ENCODE results near the gene MAST2.
"Not testable (repeated sequence)": the region's sequence is repeated elsewhere in the genome, so short reads cannot be mapped to it uniquely, and the experiment has no call there.

The MAST2 gene

GRCh38 chr1:45943185-45943584, 139.8 kb downstream of the MAST2 start:
- Histone ChIP-seq H3K27me3 (no peaks in the 10 kb centered on the region), H3K9me3 (no peaks in the 10 kb centered on the region), H3K36me3 (no peaks in the 10 kb centered on the region), H3K27ac (no peak overlapping the region), H3K4me1 (ENCODE audit: control insufficient read depth in 1 of 2, insufficient read depth in 1 of 2, low read depth in 1 of 2, low read length in 1 of 2) (no peaks in the 10 kb centered on the region), H3K4me3 (ENCODE audit: low read depth in 1 of 2, low read length in 1 of 2) (no peak overlapping the region)
- TF ChIP-seq, protein P1, sequence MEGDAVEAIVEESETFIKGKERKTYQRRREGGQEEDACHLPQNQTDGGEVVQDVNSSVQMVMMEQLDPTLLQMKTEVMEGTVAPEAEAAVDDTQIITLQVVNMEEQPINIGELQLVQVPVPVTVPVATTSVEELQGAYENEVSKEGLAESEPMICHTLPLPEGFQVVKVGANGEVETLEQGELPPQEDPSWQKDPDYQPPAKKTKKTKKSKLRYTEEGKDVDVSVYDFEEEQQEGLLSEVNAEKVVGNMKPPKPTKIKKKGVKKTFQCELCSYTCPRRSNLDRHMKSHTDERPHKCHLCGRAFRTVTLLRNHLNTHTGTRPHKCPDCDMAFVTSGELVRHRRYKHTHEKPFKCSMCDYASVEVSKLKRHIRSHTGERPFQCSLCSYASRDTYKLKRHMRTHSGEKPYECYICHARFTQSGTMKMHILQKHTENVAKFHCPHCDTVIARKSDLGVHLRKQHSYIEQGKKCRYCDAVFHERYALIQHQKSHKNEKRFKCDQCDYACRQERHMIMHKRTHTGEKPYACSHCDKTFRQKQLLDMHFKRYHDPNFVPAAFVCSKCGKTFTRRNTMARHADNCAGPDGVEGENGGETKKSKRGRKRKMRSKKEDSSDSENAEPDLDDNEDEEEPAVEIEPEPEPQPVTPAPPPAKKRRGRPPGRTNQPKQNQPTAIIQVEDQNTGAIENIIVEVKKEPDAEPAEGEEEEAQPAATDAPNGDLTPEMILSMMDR (IDR thresholded peaks at IDR 0.05): no peak

GRCh38 chr1:45945426-45945825, 142.0 kb downstream of the MAST2 start:
- Histone ChIP-seq H3K4me3 (ENCODE audit: low read depth in 1 of 2, low read length in 1 of 2) (no peak overlapping the region), H3K27ac (no peak overlapping the region), H3K36me3 (no peaks in the 10 kb centered on the region), H3K4me1 (ENCODE audit: control insufficient read depth in 1 of 2, insufficient read depth in 1 of 2, low read depth in 1 of 2, low read length in 1 of 2) (no peaks in the 10 kb centered on the region), H3K27me3 (no peaks in the 10 kb centered on the region), H3K9me3 (no peaks in the 10 kb centered on the region)
- TF ChIP-seq, protein P1 (IDR thresholded peaks at IDR 0.05): no peak

- H3K27me3 ChIP-seq; H3K27ac ChIP-seq; H3K4me1 ChIP-seq (ENCODE audit: control insufficient read depth in 1 of 2, insufficient read depth in 1 of 2, low read depth in 1 of 2, low read length in 1 of 2); H3K9me3 ChIP-seq; H3K4me3 ChIP-seq (ENCODE audit: low read depth in 1 of 2, low read length in 1 of 2); H3K36me3 ChIP-seq: not testable (repeated sequence)
Observed at GRCh38 chr1:45949462-45949861, 146.1 kb downstream of the MAST2 start.

DNA sequence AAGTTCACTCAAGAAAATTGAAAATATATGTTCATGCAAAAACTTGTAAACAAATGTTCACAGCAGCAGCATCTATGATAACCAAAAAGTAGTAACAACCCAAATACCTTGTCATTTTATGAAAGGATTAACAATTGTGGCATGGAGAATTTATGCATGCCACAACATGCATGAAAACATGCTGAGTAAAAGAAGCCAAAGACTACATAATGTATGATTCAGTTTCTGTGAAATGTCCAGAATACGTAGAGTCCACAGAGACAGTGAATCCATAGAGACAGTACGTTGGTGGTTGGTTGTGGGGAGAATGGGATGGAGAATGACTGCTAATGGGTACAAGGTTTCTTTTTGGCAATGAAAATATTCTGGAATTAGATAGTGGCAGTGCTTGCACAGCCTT, 148.7 kb downstream of the MAST2 start:
- H3K9me3 ChIP-seq: no peaks in the 10 kb centered on the region
- H3K27me3 ChIP-seq: no peaks in the 10 kb centered on the region
- H3K27ac ChIP-seq: no peak overlapping the region
- TF ChIP-seq, protein P1 (IDR thresholded peaks at IDR 0.05): no peak
- no peak overlapping the region for H3K4me3 ChIP-seq (ENCODE audit: low read depth in 1 of 2, low read length in 1 of 2)
- no peaks in the 10 kb centered on the region for H3K4me1 ChIP-seq (ENCODE audit: control insufficient read depth in 1 of 2, insufficient read depth in 1 of 2, low read depth in 1 of 2, low read length in 1 of 2)
- no peaks in the 10 kb centered on the region for H3K36me3 ChIP-seq

- Histone ChIP-seq H3K9me3 (no peaks in the 10 kb centered on the region), H3K27ac (no peak overlapping the region), H3K27me3 (no peaks in the 10 kb centered on the region), H3K4me1 (ENCODE audit: control insufficient read depth in 1 of 2, insufficient read depth in 1 of 2, low read depth in 1 of 2, low read length in 1 of 2) (no peaks in the 10 kb centered on the region), H3K4me3 (ENCODE audit: low read depth in 1 of 2, low read length in 1 of 2) (no peak overlapping the region), H3K36me3 (no peaks in the 10 kb centered on the region)
- TF ChIP-seq, protein P1 (IDR thresholded peaks at IDR 0.05): no peak
Observed at GRCh38 chr1:45953934-45954847, 150.8 kb downstream of the MAST2 start.

GRCh38 chr1:45957684-45958083, 154.3 kb downstream of the MAST2 start:
- Histone ChIP-seq H3K4me3 (ENCODE audit: low read depth in 1 of 2, low read length in 1 of 2) (no peak overlapping the region), H3K36me3 (peaks cover 10% of the 10 kb centered on the region), H3K27ac (no peak overlapping the region), H3K9me3 (no peaks in the 10 kb centered on the region), H3K27me3 (no peaks in the 10 kb centered on the region), H3K4me1 (ENCODE audit: control insufficient read depth in 1 of 2, insufficient read depth in 1 of 2, low read depth in 1 of 2, low read length in 1 of 2) (no peaks in the 10 kb centered on the region)
- TF ChIP-seq, protein P1 (IDR thresholded peaks at IDR 0.05): no peak

Data from neutrophil (primary cell).